IPS-11a (cell line): ENCODE data around the gene LAMTOR1.

Experiments used
- H3K4me3 ChIP-seq: one replicate; pipeline ENCODE4 v1.5.1; 2013; ENCODE audit warnings: low read depth, low read length, control low read depth

Gene LAMTOR1

GRCh38 chr11:72083414-72083813 is 19.7 kb downstream of the LAMTOR1 start:
- no peak overlapping the region for H3K4me3 ChIP-seq

- H3K4me3 ChIP-seq = no peak overlapping the region
Observed at GRCh38 chr11:72081821-72082453, 21.2 kb downstream of the LAMTOR1 start.

- peak overlapping the region; percentile 52 for H3K4me3 ChIP-seq
Observed at GRCh38 chr11:72081184-72081644, 21.9 kb downstream of the LAMTOR1 start.

GRCh38 chr11:72080326-72081183 is 22.5 kb downstream of the LAMTOR1 start, which contains the start of the genes LRRC51 and NUMA1:
LRRC51 (plus strand) TSS chr11:72080850; CDS start chr11:72089084, 8,234 bp downstream.
NUMA1 (minus strand) TSS chr11:72080542; CDS start chr11:72035943, 44,599 bp downstream.
- peak within 1 kb of the TSS; percentile 86 for H3K4me3 ChIP-seq

GRCh38 chr11:72079819-72080325 is 23.2 kb downstream of the LAMTOR1 start:
- H3K4me3 ChIP-seq = peak overlapping the region; percentile 86

GRCh38 chr11:72078477-72078876 is 24.6 kb downstream of the LAMTOR1 start:
- no peak overlapping the region for H3K4me3 ChIP-seq

GRCh38 chr11:72075756-72076155 is 27.3 kb downstream of the LAMTOR1 start:
- H3K4me3 ChIP-seq = no peak overlapping the region

GRCh38 chr11:72075109-72075508 is 28.0 kb downstream of the LAMTOR1 start:
- H3K4me3 ChIP-seq = no peak overlapping the region

GRCh38 chr11:72072348-72072747 is 30.7 kb downstream of the LAMTOR1 start:
- no peak overlapping the region for H3K4me3 ChIP-seq

- no peak overlapping the region for H3K4me3 ChIP-seq
Observed at GRCh38 chr11:72070491-72070890, 32.6 kb downstream of the LAMTOR1 start.

GRCh38 chr11:72069787-72070251 is 33.3 kb downstream of the LAMTOR1 start:
- H3K4me3 ChIP-seq = no peak overlapping the region

- H3K4me3 ChIP-seq = no peak overlapping the region
Observed at GRCh38 chr11:72069200-72069599, 33.9 kb downstream of the LAMTOR1 start.

GRCh38 chr11:72067676-72068075 is 35.4 kb downstream of the LAMTOR1 start:
- no peak overlapping the region for H3K4me3 ChIP-seq

- no peak overlapping the region for H3K4me3 ChIP-seq
Observed at GRCh38 chr11:72067266-72067665, 35.8 kb downstream of the LAMTOR1 start.

GRCh38 chr11:72066855-72067254 is 36.2 kb downstream of the LAMTOR1 start:
- H3K4me3 ChIP-seq = no peak overlapping the region

GRCh38 chr11:72061739-72062396 is 41.2 kb downstream of the LAMTOR1 start:
- no peak overlapping the region for H3K4me3 ChIP-seq

GRCh38 chr11:72058416-72059034 is 44.6 kb downstream of the LAMTOR1 start:
- no peak overlapping the region for H3K4me3 ChIP-seq

GRCh38 chr11:72048766-72049460 is 54.2 kb downstream of the LAMTOR1 start:
- H3K4me3 ChIP-seq = no peak overlapping the region
